IPS-18c (cell line): Measurements from ENCODE around the gene TOX3.
A peak's percentile ranks its signal among the peaks of the same experiment; 100 is the strongest.

Source experiments
- H3K4me3 ChIP-seq: 2 replicates; pipeline ENCODE4 v1.7.0; 2013; ENCODE audit warnings: low read depth, mild to moderate bottlenecking, low read length, moderate library complexity; ENCODE audit not compliant: insufficient read depth
- H3K9me3 ChIP-seq: one replicate; pipeline ENCODE4 v1.6.1; 2013; ENCODE audit warnings: mild to moderate bottlenecking, low read length, moderate library complexity; ENCODE audit not compliant: control insufficient read depth, insufficient read depth

The TOX3 gene

GRCh38 chr16:52568983-52569690, 22.2 kb upstream of the TOX3 start:
- no peaks in the 10 kb centered on the region for H3K9me3 ChIP-seq

GRCh38 chr16:52568495-52568894, 21.6 kb upstream of the TOX3 start:
- Histone ChIP-seq H3K4me3 (no peak overlapping the region), H3K9me3 (no peaks in the 10 kb centered on the region)

More at GRCh38 chr16:52568983-52569690, 22.2 kb upstream of the TOX3 start:
- H3K4me3 ChIP-seq: no peak overlapping the region

- H3K4me3 ChIP-seq: no peak overlapping the region
- no peaks in the 10 kb centered on the region for H3K9me3 ChIP-seq
Measured at GRCh38 chr16:52567193-52567592, 20.2 kb upstream of the TOX3 start.

GRCh38 chr16:52563767-52564611, 17.0 kb upstream of the TOX3 start:
- Histone ChIP-seq H3K9me3 (no peaks in the 10 kb centered on the region), H3K4me3 (no peak overlapping the region)

GRCh38 chr16:52562770-52563169, 15.8 kb upstream of the TOX3 start:
- Histone ChIP-seq H3K4me3 (no peak overlapping the region), H3K9me3 (no peaks in the 10 kb centered on the region)

GRCh38 chr16:52561910-52562741, 15.2 kb upstream of the TOX3 start:
- H3K4me3 ChIP-seq: no peak overlapping the region
- H3K9me3 ChIP-seq: no peaks in the 10 kb centered on the region

- Histone ChIP-seq H3K9me3 (no peaks in the 10 kb centered on the region), H3K4me3 (no peak overlapping the region)
Measured at GRCh38 chr16:52558448-52558847, 11.5 kb upstream of the TOX3 start.

GRCh38 chr16:52557236-52557635, 10.3 kb upstream of the TOX3 start:
- Histone ChIP-seq H3K9me3 (no peaks in the 10 kb centered on the region), H3K4me3 (no peak overlapping the region)

- H3K9me3 ChIP-seq: no peaks in the 10 kb centered on the region
- H3K4me3 ChIP-seq: no peak overlapping the region
Measured at GRCh38 chr16:52556083-52556482, 9.1 kb upstream of the TOX3 start.

- Histone ChIP-seq H3K4me3 (no peak overlapping the region), H3K9me3 (no peaks in the 10 kb centered on the region)
Measured at GRCh38 chr16:52555572-52555971, 8.6 kb upstream of the TOX3 start.

GRCh38 chr16:52554334-52554733, 7.4 kb upstream of the TOX3 start:
- H3K4me3 ChIP-seq: no peak overlapping the region
- no peaks in the 10 kb centered on the region for H3K9me3 ChIP-seq

GRCh38 chr16:52553322-52553721, 6.4 kb upstream of the TOX3 start:
- Histone ChIP-seq H3K4me3 (no peak overlapping the region), H3K9me3 (no peaks in the 10 kb centered on the region)

GRCh38 chr16:52552643-52553042, 5.7 kb upstream of the TOX3 start:
- Histone ChIP-seq H3K9me3 (no peaks in the 10 kb centered on the region), H3K4me3 (no peak overlapping the region)

- Histone ChIP-seq H3K9me3 (no peaks in the 10 kb centered on the region), H3K4me3 (no peak overlapping the region; the same call in 1 of the 2 replicates)
Measured at GRCh38 chr16:52549011-52549692, 2.2 kb upstream of the TOX3 start.

GRCh38 chr16:52548261-52549010, 1.5 kb upstream of the TOX3 start:
- no peaks in the 10 kb centered on the region for H3K9me3 ChIP-seq
- peak overlapping the region; percentile 56; the same call in 1 of the 2 replicates for H3K4me3 ChIP-seq

GRCh38 chr16:52547834-52548215, 882 bp upstream of the TOX3 start:
- H3K4me3 ChIP-seq: peak overlapping the region; percentile 56
- no peaks in the 10 kb centered on the region for H3K9me3 ChIP-seq
